ENCODE measurements around the gene SLC35D2. TPM values are rescaled to one million over a fixed set of nuclear protein-coding genes. Genes with fewer than 3 reads are reported as not detected.

Gene SLC35D2
- total RNA-seq, 3 donors from 2014 or later: 53.5 to 112 (median 82.8) TPM

GRCh38 chr9:96423322-96423984 is 39.9 kb upstream of the SLC35D2 start:
- TF ChIP-seq CTCF (IDR thresholded peaks at IDR 0.05): no peak
- no peak for ATAC-seq
- Histone ChIP-seq H3K4me1 (ENCODE audit: low read depth) (peaks cover 4% of the 10 kb centered on the region), H3K4me3 (no peak overlapping the region), H3K36me3 (ENCODE audit: low read depth) (no peaks in the 10 kb centered on the region), H3K9me3 (no peaks in the 10 kb centered on the region)
- intact Hi-C loops (cut with DNase I, micrococcal nuclease): no loop called here
- DNase-seq: no peak

GRCh38 chr9:96420468-96421219 is 37.1 kb upstream of the SLC35D2 start:
- no peak overlapping the region for H3K4me3 ChIP-seq
- peaks cover 5% of the 10 kb centered on the region for H3K4me1 ChIP-seq (ENCODE audit: low read depth)
- DNase-seq (no peak), ATAC-seq (no peak)
- intact Hi-C loops (cut with DNase I, micrococcal nuclease): no loop called here
- H3K9me3 ChIP-seq: no peaks in the 10 kb centered on the region
- H3K36me3 ChIP-seq (ENCODE audit: low read depth): no peaks in the 10 kb centered on the region
- TF ChIP-seq CTCF (IDR thresholded peaks at IDR 0.05): no peak

GRCh38 chr9:96419691-96419969 is 36.1 kb upstream of the SLC35D2 start:
- ATAC-seq (no peak), DNase-seq (no peak)
- intact Hi-C loops (cut with DNase I, micrococcal nuclease): no loop called here
- Histone ChIP-seq H3K36me3 (ENCODE audit: low read depth) (no peaks in the 10 kb centered on the region), H3K9me3 (no peaks in the 10 kb centered on the region), H3K4me1 (ENCODE audit: low read depth) (peaks cover 5% of the 10 kb centered on the region), H3K4me3 (no peak overlapping the region)
- TF ChIP-seq CTCF (IDR thresholded peaks at IDR 0.05): no peak

- no peaks in the 10 kb centered on the region for H3K9me3 ChIP-seq
- DNase-seq (peak; percentile 81 to 91 (median 89)), ATAC-seq (peak; percentile 73)
- peaks cover 9% of the 10 kb centered on the region for H3K4me1 ChIP-seq (ENCODE audit: low read depth)
- H3K4me3 ChIP-seq: peak overlapping the region; percentile 71
- intact Hi-C loops (cut with DNase I, micrococcal nuclease): no loop called here
- no peak for TF ChIP-seq CTCF (IDR thresholded peaks at IDR 0.05)
- no peaks in the 10 kb centered on the region for H3K36me3 ChIP-seq (ENCODE audit: low read depth)
Observed at GRCh38 chr9:96418920-96419690, 35.6 kb upstream of the SLC35D2 start.

GRCh38 chr9:96418083-96418919 is 34.8 kb upstream of the SLC35D2 start, which contains the start of gene ZNF367:
Gene ZNF367, minus strand, starts transcription at chr9:96418370. Its CDS starts 338 bp downstream, at chr9:96418032.
- intact Hi-C loops (cut with DNase I, micrococcal nuclease): no loop called here
- Histone ChIP-seq H3K4me3 (peak within 1 kb of the TSS; percentile 71), H3K36me3 (ENCODE audit: low read depth) (no peaks in the 10 kb centered on the region), H3K9me3 (no peaks in the 10 kb centered on the region), H3K4me1 (ENCODE audit: low read depth) (peaks cover 15% of the 10 kb centered on the region)
- DNase-seq: peak; percentile 97 to 99 (median 98)
- no peak for TF ChIP-seq CTCF (IDR thresholded peaks at IDR 0.05)
- peak; percentile 86 for ATAC-seq

All from mucosa of descending colon (tissue), 3 donors.